ENCODE data around the gene NQO2.
"Not testable (repeated sequence)": the region's sequence is repeated elsewhere in the genome, so short reads cannot be mapped to it uniquely, and the experiment has no call there.

The NQO2 gene

GRCh38 chr6:3052481-3053230 lies 53.0 kb downstream of the NQO2 start:
- no peak for TF ChIP-seq CTCF (conservative IDR thresholded peaks at IDR 0.05)
- TF ChIP-seq ZFX (IDR thresholded peaks at IDR 0.05), result no peak
- H3K27ac ChIP-seq, result no peak overlapping the region

- no peak for TF ChIP-seq ZFX (IDR thresholded peaks at IDR 0.05)
- no peak for TF ChIP-seq CTCF (conservative IDR thresholded peaks at IDR 0.05)
- no peak overlapping the region for H3K27ac ChIP-seq
Measured at GRCh38 chr6:3053231-3053508, 53.5 kb downstream of the NQO2 start.

- H3K27ac ChIP-seq, result not testable (repeated sequence)
Measured at GRCh38 chr6:3054229-3055157, 54.8 kb downstream of the NQO2 start.

GRCh38 chr6:3055158-3055499 lies 55.4 kb downstream of the NQO2 start:
- H3K27ac ChIP-seq, result not testable (repeated sequence)

- H3K27ac ChIP-seq, result no peak overlapping the region
- TF ChIP-seq ZFX (IDR thresholded peaks at IDR 0.05) (no peak), CTCF (conservative IDR thresholded peaks at IDR 0.05) (no peak)
Measured at GRCh38 chr6:3057063-3057770, 57.5 kb downstream of the NQO2 start.

GRCh38 chr6:3058957-3059356 lies 59.3 kb downstream of the NQO2 start:
- TF ChIP-seq CTCF (conservative IDR thresholded peaks at IDR 0.05) (no peak), ZFX (IDR thresholded peaks at IDR 0.05) (no peak)
- no peak overlapping the region for H3K27ac ChIP-seq

GRCh38 chr6:3060092-3060491 lies 60.4 kb downstream of the NQO2 start:
- H3K27ac ChIP-seq, result not testable (repeated sequence)

GRCh38 chr6:3061501-3061941 lies 61.8 kb downstream of the NQO2 start:
- no peak overlapping the region for H3K27ac ChIP-seq
- TF ChIP-seq CTCF (conservative IDR thresholded peaks at IDR 0.05), result no peak

GRCh38 chr6:3063340-3063732 lies 63.6 kb downstream of the NQO2 start:
- peak overlapping the region; percentile 57 for H3K27ac ChIP-seq

Measured in C4-2B (cell line).